ENCODE results near the gene PEMT.

DNA sequence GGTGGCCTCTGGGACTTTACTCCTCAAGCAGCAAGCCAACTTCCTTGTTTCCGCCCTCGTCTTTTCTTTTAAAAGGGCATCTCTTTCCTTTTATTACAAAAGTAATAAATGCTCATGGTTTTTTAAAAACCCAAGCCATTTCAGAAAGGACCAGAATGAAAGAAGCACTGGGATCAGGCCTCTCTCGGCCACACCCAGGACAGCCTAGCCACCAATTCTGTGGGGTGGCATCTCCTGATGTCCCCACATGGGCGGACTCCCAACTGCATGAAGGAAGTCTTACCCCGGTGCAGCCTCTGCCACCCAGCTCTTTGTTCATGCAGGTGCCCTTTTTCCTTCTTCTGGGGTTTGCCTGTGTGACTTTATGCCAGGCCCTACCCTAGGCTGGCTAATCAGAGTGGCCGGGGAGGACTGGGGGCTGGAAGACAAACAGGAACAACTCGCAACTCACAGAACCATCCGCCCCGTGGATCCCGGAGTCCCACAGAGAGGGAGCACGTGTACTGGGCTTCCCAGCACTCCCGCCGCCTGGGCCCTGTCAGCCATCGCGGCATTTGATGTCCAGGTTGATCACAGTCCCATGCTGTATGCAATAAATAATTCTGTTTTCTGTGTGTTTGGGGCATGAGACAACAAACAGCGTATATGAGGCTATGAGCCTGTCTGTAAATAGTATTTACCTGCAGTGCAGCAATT is 92.8 kb downstream of the PEMT start:
- TF ChIP-seq NANOG (IDR thresholded peaks at IDR 0.05; ENCODE audit: insufficient read depth, low read depth, low read length, poor library complexity, severe bottlenecking) (no peak), EZH2 (IDR thresholded peaks at IDR 0.05; ENCODE audit: low read depth, low read length, severe bottlenecking) (no peak), YY1 (IDR thresholded peaks at IDR 0.05; ENCODE audit: low read depth, low read length) (no peak)

All from H1 (cell line).